CD1c-positive myeloid dendritic cell (primary cell): Measurements from ENCODE around the gene ZHX3.

Source experiments
- DNase-seq: peaks from one replicate; pipeline ENCODE4 v3.0.0-alpha.2; 2016; ENCODE audit errors: extremely low spot score

The ZHX3 gene

DNA sequence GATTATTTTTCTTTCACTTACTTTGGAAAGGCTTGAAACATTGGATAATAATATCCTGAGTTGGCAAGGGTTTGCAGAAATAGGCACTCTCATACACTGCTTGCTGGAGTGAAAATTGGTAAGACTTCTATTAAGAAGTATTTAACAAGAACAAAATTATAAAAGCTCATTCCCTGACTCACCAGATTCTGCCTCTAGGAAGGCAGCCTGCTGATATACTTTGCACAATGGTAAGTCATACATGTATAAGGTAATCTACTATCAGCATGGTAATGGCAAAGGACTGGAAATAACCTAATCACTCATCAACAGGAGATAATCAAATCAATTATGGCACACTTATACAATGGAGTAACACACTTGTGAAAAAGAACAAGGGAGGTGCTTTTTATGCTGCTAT, 94.4 kb downstream of the ZHX3 start:
- no peak for DNase-seq

DNA sequence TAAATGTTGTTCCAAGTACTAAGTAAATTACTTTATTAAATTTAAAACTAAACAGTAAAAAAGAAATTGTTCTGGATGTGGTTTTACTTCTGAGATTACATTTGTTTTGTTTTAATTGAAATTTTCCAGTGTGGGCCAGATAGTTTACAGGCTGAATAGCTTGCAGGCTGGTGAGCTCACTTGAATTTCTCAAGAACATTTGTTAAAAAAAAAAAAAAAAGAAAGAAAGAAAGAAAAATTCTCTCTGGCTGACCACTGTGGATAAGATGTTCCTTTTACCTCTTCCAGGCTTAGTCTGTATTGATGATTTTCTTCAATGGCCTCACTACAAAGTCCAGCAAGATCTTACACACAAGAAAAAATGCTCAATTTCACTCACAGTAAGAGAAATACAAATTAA, 94.8 kb downstream of the ZHX3 start:
- DNase-seq, result no peak

DNA sequence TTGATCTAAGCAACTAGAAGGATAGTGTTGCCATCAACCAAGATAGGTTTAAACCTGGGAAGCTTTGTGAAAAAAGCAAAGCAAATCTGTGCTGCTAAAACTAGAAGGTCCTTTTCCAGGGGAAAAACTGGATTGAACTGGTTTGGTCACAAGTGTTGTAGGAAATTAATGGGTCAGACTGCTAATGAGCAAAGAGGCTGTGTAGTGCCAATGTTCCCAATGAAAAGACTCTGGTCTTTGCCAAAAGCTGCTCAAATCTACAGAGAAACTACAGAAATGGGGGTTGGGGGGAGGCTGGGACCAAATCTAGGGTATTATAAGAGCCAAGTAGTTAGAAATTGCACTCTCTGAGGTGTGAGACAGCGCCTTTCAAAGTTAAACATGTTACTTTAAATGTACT, 95.2 kb downstream of the ZHX3 start:
- DNase-seq, result no peak

DNA sequence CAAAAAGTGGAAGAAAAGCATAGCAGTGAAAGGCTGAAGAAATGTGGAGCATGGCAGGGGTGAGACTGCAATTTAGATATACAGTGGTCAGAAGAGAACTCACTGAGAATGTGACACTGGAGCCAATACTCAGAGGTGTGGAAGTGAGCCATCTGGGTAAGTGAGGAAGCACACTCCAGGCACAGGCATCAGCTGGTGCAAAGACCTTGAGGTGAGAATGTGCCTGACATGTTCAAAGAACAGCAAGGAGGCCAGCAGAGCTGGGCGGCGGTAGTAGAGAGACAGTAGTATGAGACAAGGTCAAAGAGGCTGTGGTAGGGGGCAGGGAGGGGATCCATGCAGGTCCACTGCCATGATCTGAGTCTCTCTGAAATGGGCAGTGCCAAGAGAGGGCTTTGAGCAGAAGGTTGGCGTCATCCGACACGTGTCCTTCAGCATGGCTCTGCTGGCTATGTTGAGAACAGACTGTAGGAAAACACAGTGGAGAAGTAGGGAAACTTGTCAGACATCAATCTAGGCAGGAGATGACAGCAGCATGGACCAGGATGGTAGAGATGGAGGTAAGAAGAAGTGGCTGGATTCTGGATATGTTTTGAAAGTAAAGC, 95.8 kb downstream of the ZHX3 start:
- no peak for DNase-seq

DNA sequence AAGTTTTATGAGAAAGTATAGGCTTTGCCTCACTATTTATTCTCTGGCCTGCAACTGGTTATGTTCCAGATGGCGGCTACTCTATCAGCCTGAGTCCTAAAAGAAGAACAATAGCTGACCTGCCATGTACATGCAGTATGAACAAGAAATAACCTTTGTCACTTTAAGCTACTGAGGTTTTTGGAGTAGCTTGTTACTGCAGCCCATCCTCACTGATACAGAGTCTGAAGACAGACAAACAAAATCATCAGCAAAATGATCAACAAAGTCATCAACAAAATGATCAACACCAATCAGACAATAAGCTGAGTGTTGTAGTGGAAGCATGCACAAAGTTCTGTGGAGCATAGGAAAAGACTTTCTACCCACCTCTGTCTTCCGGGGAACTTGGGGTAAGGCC, 97.7 kb downstream of the ZHX3 start:
- no peak for DNase-seq

DNA sequence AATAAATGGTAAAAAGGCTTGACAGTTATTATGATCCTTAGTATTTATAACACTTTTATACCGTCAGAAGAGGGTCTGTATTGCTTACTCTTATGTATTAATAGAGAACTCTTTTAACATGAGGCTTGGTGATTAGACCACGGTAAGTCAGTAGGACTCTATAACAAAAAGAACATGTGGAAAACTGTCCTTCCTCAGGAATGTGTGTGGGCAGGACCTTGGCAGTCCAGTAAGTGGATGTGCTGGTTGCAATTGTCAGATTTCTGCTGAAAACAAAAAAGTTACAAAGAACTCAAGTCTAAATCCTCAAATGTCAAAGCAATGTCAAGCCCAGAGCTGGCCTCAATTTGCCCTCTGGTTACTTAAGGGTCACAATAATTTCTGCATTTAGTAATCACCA, 99.1 kb downstream of the ZHX3 start:
- no peak for DNase-seq

DNA sequence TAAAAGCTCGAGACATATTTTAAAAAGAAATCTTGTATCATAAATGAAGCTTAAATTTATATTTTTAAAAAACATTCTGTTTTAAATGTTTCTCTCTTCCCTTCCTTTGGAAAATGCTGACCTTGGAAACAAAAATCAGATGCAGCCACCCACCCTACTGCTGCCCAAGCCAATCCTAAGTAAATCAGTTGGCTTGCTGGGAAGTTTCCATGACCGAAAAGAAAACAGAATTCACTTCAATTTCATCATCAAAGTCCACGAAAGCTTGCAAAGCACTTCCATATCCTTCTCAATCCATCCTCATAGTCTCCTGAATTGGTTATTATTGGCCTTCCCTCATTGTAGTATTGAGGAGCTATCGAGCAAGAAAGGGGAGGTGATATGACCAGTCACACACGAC, 100.1 kb downstream of the ZHX3 start:
- no peak for DNase-seq

DNA sequence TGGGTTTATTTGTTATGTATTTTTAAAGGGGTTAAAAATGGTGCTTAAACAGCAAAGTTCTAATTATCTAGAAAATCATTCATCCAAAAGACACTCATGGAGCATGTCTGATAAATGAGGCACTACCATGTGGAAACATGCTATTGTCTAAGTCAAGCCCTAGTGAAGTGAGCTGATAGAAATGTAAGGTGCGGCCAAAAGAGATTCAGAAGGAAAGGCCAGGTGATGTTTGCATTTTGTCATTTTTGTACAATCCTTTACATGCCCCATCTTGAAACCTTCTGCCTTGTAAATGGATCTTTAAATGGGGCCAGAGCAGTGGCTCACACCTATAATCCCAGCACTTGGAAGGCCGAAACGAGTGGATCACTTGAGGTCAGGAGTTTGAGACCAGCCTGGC, 102.9 kb downstream of the ZHX3 start:
- no peak for DNase-seq

DNA sequence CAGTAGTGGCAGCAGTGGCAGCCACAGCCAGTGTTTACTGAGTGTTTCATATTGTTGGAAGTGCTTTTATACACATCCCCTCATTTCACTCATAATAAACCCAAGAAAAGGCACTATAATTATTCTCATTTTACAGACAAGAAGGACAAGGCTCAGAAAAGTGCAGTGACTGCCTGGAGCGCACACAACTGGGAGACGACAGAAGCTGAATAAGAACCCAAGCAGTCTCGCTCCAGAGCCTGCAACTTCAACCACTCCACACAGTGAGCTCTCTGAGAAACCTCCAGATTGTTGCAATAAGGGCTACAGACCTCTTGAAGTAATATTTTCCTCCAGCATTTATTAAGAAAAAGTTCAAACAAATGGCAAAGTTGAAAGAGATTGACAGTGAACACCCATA, 103.3 kb downstream of the ZHX3 start:
- DNase-seq, result no peak

DNA sequence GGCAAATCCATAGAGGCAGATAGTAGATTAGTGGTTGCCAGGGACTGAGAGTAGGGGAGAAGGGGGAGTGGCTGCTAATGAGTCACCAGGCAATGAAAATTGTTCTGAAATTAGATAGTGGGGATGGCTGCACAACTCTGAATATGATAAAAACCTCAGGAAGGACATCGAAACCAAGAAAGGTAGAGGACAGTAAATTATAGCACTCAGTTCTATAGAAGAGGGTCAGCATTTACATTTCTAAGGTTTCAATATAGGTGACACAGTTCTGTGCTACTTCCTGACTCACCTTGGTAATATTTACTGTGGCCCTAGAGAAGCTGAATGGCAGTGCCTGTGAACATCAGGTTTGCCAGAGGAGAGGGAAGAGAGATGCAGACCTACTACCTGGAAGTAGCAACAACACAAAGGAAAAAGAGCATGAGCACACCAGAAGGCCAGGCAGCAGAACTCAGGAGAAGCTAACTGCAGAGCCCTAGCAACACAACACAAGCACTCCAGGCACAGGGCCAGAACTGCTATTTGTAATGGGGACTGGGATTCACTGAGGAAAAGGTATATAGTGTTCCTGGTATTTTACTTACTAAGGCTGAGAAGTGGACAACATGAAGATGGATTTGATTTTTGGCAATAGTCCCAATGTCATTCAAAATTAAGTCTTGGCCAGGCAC, 104.2 kb downstream of the ZHX3 start:
- no peak for DNase-seq

DNA sequence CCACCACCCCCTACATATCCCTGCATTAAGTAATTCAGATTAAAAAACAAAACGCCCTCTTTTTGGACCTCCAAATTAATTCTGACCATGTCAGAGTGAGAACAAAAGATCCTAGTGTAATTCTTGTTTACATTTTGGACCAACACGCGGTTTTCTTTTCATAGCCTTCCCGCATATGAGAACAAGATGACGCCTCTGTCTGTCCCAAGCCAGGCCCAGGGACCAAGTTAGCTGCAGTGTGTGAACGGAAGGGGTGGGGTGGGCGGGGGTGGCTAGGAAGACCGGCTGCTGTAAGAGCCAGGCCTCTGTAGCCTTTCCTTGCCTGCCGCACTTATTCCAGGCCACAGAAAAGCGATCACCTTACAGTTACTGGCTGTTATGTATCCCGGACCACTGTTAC, 112.2 kb downstream of the ZHX3 start:
- DNase-seq, result no peak

DNA sequence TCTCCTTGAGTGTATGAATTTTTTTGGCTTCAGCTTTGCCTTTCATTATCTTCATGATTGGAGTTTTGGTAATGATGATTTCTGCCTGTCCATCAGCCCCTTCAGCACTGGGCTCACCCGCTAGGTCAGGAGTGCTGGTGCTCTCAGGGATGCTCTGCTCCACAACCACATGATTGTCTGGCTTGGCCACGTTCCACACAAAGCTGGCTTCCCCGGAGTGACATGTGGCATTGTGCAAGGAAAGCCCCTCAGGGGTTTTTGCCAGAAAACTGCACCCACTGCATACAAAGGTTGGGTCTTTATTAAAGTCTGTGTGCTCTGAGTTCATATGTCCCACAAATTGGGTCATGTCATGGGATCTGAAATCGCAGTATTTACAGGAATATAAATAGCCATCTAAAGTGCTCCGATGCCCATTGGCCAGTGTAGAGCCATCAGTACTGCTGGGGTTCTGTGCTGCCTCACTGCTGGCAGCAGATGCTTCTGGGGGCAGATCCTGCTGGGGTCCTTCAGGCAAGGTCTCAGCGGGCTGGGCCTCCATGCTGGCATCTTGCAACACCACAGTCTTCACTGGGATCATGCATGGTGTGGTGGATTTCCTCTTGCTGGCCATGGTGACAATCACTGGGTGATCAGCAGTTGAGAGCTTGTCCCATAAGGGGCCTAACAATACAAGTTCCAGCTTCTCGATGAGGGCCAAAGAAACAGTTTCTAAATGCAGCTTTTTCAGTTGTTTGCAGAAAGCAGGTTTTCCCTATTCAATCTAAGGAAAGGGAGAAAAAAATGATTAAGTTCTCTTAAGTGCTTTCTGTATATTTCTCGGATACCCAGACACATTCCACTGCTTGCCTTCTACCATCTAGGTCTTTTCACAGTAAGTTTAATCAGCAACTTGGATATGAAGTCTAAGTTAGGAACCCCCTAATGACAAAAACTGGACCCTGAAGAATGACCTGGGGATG, 112.9 kb downstream of the ZHX3 start:
- DNase-seq, result no peak

DNA sequence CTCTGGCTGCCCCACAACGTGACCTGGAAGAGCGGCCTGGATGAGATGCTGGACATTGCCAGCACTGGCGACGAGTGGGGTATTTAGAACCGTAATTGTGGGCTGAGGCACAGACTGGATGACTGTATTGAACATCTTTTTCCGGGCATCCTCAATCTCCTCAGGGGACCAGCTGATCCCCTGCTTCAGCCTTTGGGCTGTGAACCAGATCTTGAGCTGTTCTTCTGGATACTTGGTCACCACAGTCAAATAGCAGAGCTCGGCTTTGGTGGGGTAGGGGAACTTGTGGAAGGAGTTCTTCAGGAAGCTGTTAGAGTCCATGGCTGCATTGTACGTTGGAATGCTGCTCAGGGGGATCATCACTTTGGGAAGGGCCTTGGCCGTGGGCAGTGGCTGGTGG, 113.9 kb downstream of the ZHX3 start:
- no peak for DNase-seq

DNA sequence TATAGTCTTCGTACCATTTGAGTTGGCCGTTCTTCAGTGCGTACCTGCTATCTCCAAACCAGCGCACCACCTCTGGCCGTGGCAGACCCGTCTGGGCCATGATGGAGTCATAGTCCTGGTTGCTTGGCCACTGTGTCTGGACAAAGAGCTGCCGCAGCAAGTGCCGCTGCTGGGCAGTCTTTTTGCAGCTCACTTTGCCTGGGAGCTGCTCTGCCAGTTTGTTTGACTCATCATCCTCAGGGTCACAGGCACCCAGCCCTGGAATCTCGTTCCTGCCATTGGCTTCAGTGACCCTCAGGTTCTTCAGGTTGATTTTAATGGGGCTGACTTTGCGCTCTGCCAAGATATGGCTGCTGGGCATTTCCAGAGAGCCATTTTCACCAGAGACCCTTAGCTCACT, 115.1 kb downstream of the ZHX3 start:
- no peak for DNase-seq

DNA sequence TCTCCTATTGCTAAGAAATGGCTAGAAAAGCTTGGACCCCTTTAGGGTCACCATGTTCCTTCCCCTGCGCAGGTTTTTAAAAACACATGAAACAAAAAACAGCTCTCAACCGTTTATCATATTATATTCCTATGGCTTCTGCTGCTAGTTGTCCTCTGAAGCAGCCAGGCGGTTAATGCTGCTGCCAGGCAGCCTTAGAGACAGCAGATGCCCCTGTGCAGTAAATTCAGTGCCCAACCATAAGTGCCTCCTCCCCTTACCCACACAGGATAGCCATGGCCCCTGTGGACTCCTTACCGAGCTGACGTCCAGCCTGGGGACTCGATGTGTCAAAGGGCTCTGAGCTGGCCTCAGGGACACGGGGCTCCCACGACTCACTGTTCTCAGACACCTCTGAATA, 115.8 kb downstream of the ZHX3 start:
- DNase-seq, result no peak

DNA sequence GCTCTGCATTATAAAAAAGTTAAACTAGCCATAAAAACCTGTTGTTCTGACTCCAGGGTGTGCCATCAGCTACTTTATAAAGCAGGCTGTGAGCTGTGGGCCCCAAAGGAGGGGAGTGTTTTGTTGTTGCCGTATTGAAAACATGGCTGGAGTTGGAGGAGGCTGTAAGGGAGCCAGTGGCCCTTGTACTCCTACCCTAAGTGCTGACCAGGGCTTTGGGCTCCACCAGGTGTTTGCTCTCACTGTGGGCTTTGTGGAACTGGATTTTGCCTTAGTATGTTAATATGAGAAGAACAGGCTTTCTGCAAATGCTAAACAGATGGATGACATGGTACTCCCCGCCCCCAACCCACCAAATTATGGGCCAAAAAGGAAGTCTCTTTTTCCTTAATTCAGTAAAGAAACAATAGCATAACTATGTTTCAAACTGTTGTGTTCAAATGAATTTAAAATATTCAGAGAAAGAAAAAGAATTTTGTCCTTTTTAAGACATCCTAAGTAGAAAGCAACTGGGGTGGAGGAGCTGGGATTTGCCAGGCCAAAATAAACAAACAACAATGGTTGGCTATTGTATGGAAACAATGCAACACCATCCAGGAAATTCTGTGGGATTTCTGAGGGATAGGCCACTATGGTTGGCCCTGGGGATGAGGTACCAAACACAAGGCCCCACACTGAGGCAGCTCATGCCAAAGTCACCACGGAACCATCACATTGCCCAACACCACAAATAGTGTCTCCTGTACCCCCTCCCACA, 116.9 kb downstream of the ZHX3 start:
- no peak for DNase-seq

DNA sequence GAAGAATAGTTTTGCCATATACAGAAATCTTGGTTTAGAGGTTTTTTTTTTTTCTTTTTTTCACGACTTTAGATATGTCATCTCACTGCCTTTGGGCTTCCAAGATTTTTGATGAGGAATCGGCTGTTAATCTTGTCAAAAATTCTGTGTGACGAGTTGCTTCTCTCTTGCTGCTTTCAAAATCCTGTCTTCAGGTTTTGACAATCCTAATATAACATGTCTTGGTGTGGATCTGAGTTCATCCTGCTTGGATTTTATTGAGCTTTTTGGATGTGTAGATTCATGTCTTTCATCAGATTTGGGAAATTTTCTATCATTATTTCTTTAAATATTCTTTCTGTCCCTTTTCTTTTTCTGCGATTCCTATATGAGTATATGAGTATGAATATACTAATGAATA, 119.1 kb downstream of the ZHX3 start:
- no peak for DNase-seq

DNA sequence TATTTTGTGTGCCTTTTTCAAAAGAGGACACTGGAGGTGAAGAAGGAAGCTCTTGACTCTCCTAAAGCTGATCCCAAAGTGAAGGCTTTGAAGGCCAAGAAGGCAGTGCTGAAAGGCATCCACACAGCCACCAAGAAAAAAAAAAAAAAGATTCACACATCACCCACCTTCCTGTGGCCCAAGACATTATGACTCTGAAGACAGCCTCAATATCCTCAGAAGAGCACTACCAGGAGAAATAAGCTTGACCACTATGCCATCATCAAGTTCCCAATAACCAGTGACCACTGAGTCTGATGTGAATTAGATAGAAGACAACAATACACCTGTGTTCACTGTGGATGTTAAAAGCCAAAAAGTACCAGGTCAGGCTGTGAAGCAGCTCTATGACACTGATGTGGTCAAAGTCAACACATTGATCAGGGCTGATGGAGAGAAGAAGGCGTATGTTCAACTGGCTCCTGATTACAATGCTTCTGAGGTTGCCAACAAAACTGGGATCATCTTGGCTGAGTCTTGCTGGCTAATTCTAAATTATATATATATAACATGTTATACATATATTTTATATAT, 120.8 kb downstream of the ZHX3 start:
- no peak for DNase-seq

DNA sequence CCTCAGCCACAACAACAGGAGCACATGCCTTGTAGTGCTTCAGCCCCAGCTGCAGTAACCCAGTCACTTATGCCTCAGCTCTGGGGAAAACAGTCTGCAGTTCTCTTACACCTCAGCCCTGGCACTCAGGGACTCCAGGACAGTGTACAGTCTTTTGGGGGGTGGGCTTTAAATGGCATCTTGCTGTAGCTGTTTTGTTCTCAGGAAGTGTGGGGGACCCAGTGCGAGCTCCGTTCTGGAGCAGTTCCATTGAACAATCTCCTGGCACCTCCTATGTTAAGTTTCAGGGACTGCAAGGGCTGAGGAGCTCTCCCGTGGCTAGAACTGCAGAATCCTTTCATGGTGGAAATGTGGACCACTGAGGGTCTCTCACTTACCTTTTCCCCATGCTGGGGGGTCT, 125.0 kb downstream of the ZHX3 start:
- no peak for DNase-seq

DNA sequence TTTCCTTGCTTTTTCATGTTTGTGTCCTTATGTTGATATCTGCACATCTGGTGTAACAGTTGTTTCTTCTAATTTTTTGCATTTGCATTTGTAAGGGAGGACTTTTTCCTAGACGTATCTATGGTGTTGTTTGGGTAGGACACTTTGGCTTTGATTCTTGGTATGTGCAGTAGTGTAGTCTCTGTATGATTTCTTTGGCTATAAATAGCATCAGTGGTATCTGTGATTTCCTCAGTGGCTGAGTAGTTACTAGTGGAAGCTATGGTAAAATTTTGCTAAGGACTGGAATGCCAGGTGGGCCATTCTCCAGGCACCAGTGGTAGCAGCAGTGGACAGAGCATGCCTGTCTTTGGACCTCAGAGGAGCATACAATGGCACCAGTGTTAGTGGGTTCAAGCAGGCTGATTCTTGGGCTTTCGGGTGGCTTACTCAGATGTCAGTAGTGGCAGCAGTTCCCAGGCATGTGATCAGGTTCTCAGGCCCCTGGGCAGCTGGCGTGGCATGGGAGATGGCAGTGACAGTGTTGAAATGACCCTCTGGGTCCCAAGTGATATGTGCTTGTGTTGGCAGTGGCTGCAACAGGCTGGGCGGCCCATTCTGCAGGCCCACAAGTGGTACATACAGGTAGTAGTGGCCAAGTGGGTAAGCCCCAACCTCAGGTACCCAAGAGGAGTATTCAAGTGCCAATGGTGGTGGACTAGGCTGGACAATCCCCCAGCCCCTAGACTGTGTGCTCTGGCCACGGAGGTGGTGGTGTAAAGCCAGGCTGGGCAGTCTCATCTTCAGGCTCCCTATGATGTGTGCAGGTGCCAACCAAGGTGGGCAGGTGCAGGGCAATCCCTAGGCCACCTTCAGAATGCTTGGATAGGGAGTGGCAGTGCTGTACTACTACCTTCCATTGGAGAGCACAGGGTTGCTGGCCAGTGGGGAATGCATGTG, 125.7 kb downstream of the ZHX3 start:
- DNase-seq, result no peak

DNA sequence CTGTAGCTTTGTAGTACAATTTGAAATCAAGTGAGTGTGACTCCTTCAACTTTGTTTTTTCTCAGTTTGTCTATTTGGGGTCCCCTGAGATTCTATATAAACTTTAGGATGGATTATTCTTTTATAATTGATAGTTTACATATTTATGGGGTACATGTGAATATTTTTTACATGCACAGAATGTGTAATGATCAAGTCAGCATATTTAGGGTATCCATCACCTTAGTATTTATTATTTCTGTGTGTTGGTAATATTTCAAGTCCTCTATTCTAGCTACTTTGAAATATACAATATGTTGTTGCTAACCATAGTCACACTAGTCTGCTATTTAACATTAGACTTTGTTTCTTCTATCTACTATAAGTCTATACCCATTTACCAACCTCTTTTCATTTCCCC, 129.9 kb downstream of the ZHX3 start:
- DNase-seq, result no peak
